ENCODE results near the gene TIMM21. TPM values are rescaled to one million over a fixed set of nuclear protein-coding genes. Genes with fewer than 3 reads are reported as not detected.

The TIMM21 gene
- total RNA-seq, 3 donors from 2014 or later: 30.8 to 38.1 (median 35.9) TPM

DNA sequence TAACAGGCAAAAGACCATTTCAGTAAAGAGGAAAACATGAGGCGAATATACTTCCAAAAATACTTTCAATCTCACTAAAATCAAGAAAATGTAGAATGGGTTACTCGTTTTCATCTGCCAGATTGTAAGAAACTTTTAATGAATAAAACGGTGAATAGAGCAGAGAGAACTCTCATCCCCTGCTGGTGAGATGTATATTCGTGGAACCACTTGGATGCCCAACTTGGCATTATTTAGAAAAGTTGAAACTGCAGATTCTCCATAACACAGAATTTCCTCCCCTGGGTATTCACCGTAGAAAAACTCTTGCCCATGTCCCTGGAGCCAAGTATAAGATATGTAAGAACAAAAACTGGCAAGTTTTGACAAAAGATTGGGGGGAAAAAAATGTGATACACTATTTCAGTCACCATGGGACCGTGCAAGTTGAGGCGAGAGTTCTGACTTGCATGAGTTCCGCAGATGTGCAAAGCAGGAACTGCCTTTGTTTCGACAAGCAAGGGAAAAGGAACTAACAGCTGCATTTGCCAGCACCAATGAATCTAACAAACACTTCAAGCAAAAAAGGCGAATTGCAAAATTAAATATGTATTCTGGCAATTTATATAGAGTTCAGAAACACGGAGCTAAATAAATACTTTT, 14.8 kb downstream of the TIMM21 start:
- intact Hi-C loops (cut with DNase I; ENCODE audit: low total_unique reads): no loop called here
- no peaks in the 10 kb centered on the region for H3K4me1 ChIP-seq
- no peaks in the 10 kb centered on the region for H3K9me3 ChIP-seq
- H3K27me3 ChIP-seq: no peaks in the 10 kb centered on the region
- H3K36me3 ChIP-seq: peaks cover 4% of the 10 kb centered on the region
- H3K27ac ChIP-seq: no peak overlapping the region
- TF ChIP-seq POLR2AphosphoS5 (IDR thresholded peaks at IDR 0.05) (no peak), POLR2A (IDR thresholded peaks at IDR 0.05) (no peak)
- TF ChIP-seq, protein P1, sequence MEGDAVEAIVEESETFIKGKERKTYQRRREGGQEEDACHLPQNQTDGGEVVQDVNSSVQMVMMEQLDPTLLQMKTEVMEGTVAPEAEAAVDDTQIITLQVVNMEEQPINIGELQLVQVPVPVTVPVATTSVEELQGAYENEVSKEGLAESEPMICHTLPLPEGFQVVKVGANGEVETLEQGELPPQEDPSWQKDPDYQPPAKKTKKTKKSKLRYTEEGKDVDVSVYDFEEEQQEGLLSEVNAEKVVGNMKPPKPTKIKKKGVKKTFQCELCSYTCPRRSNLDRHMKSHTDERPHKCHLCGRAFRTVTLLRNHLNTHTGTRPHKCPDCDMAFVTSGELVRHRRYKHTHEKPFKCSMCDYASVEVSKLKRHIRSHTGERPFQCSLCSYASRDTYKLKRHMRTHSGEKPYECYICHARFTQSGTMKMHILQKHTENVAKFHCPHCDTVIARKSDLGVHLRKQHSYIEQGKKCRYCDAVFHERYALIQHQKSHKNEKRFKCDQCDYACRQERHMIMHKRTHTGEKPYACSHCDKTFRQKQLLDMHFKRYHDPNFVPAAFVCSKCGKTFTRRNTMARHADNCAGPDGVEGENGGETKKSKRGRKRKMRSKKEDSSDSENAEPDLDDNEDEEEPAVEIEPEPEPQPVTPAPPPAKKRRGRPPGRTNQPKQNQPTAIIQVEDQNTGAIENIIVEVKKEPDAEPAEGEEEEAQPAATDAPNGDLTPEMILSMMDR (IDR thresholded peaks at IDR 0.05): no peak
- DNase-seq (ENCODE audit: low spot score in 2 of 2): peak in 1 of 2 donors; percentile 37
- H3K4me3 ChIP-seq: no peak overlapping the region

DNA sequence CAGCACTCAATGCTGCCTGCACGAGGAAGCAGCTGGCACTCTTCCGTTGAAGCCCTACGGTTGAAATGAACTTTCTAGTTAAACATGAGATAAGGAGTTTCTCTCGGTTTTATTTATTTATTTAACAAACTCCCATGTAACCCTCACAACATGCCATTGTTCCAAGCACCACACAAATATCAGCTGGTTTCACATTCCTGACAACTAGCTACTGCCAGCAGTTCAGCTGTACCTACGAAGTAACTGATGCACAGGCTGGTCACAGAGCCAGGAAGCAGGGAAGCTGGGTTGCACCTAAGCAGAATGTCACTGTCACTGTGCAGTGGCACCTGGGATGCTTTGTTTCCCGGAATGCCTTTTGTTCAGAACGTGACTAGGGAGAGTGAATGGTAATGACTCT, 18.1 kb downstream of the TIMM21 start:
- no peak overlapping the region for H3K27ac ChIP-seq
- no peak for DNase-seq (ENCODE audit: low spot score in 2 of 2)
- no peak overlapping the region for H3K4me3 ChIP-seq
- no peaks in the 10 kb centered on the region for H3K36me3 ChIP-seq
- H3K9me3 ChIP-seq: no peaks in the 10 kb centered on the region
- H3K27me3 ChIP-seq: no peaks in the 10 kb centered on the region
- TF ChIP-seq, protein P1 (IDR thresholded peaks at IDR 0.05): no peak
- no peak for TF ChIP-seq POLR2AphosphoS5 (IDR thresholded peaks at IDR 0.05)
- TF ChIP-seq POLR2A (IDR thresholded peaks at IDR 0.05): no peak
- no peaks in the 10 kb centered on the region for H3K4me1 ChIP-seq
- intact Hi-C loops (cut with DNase I; ENCODE audit: low total_unique reads): no loop called here

DNA sequence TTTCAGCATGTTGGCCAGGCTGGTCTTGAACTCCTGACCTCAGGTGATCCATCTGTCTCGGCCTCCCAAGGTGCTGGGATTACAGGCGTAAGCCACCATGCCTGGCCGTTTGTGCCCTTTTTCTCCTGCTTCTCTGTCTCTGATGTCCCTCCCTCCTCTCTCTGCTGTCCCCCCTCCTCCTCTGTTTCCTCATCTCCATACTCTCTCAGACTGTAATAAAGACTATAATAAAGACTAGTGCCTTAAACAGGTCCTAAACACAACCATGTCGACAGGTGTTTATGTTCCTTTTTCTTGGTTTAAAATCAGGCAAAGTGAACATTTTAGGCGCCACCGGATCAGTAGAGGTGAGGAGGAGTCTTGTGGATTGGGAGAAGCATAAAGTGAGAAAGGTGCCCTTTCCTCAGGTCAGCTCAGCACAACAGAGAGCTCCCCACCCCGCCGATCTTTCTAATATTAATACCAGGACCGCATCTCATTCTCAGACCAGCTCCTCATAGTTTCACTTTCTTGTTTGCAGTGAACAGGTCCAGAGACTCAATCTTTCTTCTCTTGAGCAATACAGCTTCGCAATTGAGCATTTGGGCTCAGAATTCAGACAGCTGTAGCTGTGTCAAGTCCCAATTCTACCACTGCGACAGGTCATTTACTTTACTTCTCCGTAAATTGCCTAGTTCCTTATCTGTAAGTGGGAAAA, 23.7 kb downstream of the TIMM21 start:
- Histone ChIP-seq H3K27ac (no peak overlapping the region), H3K4me1 (no peaks in the 10 kb centered on the region), H3K27me3 (peaks cover 0 to 4% of the 10 kb centered on the region in 2 donors), H3K4me3 (peak overlapping the region in 2 of 3 donors; percentile 35 to 43), H3K36me3 (no peaks in the 10 kb centered on the region), H3K9me3 (no peaks in the 10 kb centered on the region)
- DNase-seq (ENCODE audit: low spot score in 2 of 2): no peak
- TF ChIP-seq, protein P1 (IDR thresholded peaks at IDR 0.05): no peak
- TF ChIP-seq POLR2A (IDR thresholded peaks at IDR 0.05): no peak
- TF ChIP-seq POLR2AphosphoS5 (IDR thresholded peaks at IDR 0.05): no peak
- intact Hi-C loops (cut with DNase I; ENCODE audit: low total_unique reads): no loop called here

DNA sequence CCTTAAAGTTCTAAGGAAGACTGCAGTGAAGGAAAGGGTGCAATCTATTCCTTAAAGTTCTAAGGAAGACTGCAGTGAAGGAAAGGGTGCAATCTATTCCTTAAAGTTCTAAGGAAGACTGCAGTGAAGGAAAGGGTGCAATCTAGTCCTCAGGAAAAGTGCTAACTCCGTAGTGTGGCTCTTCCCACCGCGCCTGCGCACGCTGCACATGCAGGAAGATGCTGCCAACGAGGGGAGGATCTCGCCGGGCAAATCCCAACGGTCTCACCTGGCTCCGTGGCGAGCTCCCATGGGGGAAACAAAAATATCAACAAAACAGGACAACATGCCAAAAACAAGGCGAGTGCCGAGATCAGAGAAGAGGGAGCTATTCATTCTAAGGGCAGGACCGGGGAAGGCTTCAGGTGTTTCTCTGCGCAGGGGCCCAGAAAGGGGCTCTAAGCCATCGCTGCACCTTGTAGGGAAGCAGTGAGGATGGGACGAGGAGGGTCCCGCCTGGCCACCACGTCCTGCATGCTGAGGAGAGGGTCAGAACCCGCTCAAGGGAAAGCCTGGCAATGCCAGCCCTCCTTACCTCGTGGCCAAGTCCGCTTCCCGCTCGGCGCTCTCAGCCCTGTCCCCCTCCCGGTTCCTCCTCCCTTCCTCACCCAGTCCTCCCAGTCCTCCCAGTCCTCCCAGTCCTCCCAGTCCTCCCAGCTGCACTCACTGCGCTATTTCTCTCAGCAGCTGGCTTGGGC, 24.5 kb downstream of the TIMM21 start:
- TF ChIP-seq POLR2AphosphoS5 (IDR thresholded peaks at IDR 0.05): no peak
- TF ChIP-seq POLR2A (IDR thresholded peaks at IDR 0.05): no peak
- TF ChIP-seq, protein P1 (IDR thresholded peaks at IDR 0.05): no peak
- Histone ChIP-seq H3K4me1 (no peaks in the 10 kb centered on the region), H3K27ac (no peak overlapping the region), H3K4me3 (peak overlapping the region in 2 of 3 donors; percentile 35 to 43), H3K36me3 (no peaks in the 10 kb centered on the region), H3K27me3 (peaks cover 0 to 4% of the 10 kb centered on the region in 2 donors), H3K9me3 (no peaks in the 10 kb centered on the region)
- intact Hi-C loops (cut with DNase I; ENCODE audit: low total_unique reads): no loop called here
- no peak for DNase-seq (ENCODE audit: low spot score in 2 of 2)

DNA sequence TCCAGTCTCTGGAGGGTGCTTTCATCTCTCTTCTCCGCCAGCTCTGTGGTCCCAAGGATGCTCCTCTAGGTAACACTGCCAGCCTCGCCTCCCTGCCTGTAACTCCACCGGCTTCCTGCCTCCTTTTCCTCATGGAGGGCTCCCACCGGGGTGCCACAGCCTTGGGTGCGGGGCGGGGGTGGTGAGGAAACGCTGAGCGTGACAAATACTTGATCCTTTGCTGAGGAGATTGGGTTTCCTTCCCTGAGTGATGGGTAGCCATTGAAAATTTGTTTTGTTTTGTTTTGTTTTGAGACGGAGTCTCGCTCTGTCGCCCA, 25.1 kb downstream of the TIMM21 start:
- TF ChIP-seq, protein P1 (IDR thresholded peaks at IDR 0.05): no peak
- TF ChIP-seq POLR2AphosphoS5 (IDR thresholded peaks at IDR 0.05) (no peak), POLR2A (IDR thresholded peaks at IDR 0.05) (no peak)
- Histone ChIP-seq H3K27me3 (peaks cover 0 to 4% of the 10 kb centered on the region in 2 donors), H3K9me3 (no peaks in the 10 kb centered on the region), H3K36me3 (no peaks in the 10 kb centered on the region), H3K4me3 (no peak overlapping the region), H3K27ac (no peak overlapping the region), H3K4me1 (no peaks in the 10 kb centered on the region)
- DNase-seq (ENCODE audit: low spot score in 2 of 2): no peak
- intact Hi-C loops (cut with DNase I; ENCODE audit: low total_unique reads): no loop called here
